AG20443 (cell line): ENCODE results near the gene TMEM139.

Experiments used
- DNase-seq: peaks from one replicate; pipeline ENCODE4 v3.0.0; 2012; ENCODE audit warnings: low spot score, mixed read lengths

TMEM139 gene

DNA sequence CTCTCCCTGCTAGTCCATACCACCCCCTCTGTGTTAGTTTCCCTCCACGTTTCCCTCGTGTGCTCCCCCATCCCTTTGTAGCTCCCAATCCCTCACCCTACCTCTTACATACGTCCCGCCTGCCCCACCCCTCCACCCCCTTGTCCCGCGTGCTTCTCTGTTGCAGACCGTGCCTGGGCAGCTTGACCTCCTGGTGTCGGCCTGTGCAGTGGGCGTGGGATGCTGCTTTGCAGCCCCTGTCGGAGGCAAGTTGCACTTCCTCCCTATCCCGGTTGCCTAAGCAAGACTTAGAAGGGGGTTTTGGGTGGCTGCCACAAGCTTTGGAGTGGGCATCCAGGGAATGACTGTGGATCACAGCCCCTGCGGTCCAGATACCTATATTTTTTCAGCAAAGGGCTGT, 38.9 kb downstream of the TMEM139 start:
- no peak for DNase-seq

DNA sequence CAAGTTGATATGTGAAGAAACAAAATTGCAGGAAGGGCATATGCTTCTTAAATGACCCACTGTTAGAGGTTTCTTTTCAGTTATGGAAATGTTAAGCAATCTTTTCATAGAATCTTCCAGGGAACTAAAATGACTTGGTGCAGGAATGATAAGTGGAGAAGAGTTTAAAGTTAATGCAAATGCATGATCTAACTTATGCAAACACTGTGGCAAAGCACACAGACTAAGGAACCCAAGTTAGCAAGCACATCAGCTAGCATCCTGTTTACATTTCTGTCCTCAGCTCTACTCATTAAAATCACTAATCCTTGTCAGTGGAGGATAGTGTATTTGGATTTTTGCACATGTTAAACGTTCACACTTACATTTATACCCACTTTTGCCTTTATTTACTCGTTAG, 40.5 kb downstream of the TMEM139 start:
- no peak for DNase-seq

DNA sequence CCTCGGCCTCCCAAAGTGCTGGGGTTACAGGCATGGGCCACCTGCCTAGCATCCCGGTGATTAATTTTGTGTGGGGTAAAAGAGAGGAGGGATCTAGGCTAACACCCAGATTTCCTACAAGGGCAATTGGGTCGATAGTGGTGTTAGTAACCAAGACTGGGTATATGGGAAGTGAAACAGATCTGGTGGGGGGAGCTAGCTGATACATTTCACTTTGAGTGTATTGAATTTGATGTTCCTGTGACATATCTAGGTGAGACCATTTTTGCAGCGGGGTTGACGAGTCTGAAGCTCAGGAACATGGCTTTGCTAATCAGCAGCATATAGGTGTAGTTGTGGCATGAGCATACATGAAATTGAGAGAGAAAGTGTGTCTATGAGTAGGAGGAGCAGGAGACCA, 43.1 kb downstream of the TMEM139 start:
- no peak for DNase-seq

DNA sequence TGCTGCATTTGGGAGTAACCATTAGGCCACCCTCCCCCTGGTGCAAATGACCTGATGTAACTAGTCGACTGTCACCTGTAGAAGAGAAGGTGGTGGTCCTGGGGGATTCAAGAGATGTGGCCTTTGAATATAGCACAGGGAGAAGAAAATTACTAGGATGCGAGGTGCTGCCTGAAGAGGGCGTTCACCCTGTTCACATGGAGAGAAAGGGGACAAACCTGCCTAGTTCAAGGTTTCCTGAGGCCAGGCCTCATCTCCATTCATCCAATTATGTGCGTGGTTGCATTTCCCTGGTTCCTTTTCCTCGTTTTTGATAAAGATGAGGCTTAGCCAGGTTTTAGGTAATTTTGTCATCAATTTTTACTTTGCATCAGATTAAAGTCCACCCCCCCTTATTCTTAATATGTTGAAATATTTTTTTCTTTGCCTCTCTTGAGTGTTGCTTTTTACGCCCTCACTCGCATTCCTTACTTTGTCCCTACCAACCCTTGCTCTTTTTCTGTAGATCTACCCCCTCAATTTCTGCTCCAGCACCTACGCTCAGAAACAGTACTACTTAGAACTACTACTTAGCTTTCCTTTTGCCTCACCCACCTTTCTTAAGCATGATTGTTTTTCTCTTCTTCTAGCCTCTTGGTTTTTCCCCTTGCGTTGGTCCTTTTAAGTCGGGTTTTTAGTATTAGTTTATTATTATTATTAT, 44.9 kb downstream of the TMEM139 start:
- DNase-seq = no peak

DNA sequence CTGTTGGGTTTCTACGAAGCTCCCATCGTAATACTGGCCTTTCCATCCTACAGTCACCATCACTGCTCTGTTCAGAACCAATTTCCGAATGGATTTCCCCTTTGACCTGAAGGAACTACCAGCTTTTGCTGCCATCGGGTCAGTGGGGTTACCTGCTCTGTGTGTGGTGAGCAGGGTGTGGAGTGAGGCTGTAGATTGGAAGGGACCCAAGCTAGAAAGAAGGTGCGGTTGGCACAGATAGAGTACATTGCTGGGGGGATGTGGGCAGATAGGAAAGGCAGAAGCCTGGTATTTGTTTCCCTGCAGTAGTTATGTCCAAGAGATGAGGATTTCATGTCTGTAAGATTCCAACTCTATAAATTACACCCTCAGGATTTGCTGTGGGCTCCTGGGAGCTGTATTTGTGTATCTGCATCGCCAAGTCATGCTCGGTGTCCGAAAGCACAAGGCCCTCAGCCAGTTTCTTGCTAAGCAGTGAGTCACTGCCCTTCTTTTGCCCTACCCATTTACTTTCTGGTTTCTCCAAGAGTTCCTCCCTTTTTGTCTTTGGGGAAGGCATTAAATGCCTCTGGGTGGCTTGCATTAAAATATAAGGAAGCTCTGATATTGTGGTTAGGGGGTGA, 46.5 kb downstream of the TMEM139 start:
- peak; percentile 95 for DNase-seq

DNA sequence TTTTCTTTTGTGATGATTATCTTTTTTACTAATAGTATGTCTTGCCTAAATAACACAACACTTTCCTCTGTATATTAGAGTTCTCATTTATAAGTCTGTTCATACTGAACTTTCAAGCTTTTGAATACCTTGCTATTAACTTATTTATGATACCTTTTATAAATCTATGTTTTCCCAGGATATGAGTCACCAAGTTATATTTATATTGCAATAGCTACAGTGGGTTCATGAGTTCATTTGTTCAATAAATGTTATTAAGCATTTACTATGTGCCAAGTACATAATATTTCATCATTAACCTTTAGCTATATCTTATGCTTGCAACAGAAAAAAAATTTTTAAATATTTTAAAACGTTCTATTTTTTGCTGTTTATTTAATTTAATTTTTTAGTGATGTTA, 49.5 kb downstream of the TMEM139 start:
- DNase-seq = no peak

DNA sequence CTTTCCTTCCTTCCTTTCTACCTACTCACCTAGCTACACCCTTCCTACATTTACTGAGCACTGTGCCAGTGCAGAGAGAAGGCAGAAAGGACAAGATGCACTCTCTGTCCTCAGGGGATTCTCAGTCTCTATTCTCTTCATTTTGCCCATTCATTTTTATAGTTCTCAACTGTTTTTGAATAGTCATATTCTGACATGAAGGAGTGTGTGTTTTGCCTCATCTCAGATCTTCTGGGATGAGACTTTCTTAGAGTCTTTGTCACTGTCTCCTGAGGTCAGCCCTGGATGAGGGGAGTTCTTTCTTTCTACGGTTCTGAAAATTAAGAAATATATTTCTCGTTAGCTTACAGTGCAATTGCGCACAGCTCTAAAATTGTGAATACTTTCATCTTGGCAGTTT, 52.5 kb downstream of the TMEM139 start:
- DNase-seq = no peak
